Coronary artery (tissue), 2 donors: Measurements from ENCODE around the gene IFNGR2.

Experiments
- DNase-seq: peaks from one replicate; pipeline ENCODE4 v3.0.0-alpha.2; 2017; ENCODE audit warnings: low spot score
- H3K27ac ChIP-seq, 2 donors: fragments of 200-600 bp; sonication (generic); one replicate each; pipeline ENCODE4 v1.5.1; 2016 to 2019
- H3K4me3 ChIP-seq: fragments of 200-600 bp; sonication (generic); 2 replicates; pipeline ENCODE4 v1.5.1; 2016; ENCODE audit warnings: mild to moderate bottlenecking, moderate library complexity
- TF ChIP-seq, protein P1 (sequence below): fragments of 200-600 bp; sonication (generic); IDR thresholded peaks from one replicate; pipeline ENCODE4 v1.5.1; 2019; ENCODE audit warnings: antibody characterized with exemption

The IFNGR2 gene

DNA sequence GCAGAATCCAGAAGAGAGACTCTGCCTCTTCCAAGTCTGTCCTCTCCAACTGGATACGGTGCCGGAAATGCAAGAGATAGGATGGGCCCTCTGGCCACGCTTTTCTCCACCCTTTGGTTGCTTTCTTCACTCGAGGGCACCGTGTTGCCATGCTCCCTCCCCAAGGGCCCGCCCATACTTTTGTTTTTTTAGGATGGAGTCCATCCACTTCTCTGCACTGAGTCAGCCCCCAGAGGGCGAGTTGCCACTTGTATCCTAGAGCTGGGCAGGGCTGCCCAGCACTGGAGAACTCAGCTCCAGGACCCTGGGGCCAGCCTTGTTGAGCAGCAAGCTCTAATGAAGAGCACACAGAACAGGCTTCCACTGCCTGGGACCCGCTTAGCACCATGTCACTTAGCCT is 25.5 kb downstream of the IFNGR2 start:
- TF ChIP-seq, protein P1, sequence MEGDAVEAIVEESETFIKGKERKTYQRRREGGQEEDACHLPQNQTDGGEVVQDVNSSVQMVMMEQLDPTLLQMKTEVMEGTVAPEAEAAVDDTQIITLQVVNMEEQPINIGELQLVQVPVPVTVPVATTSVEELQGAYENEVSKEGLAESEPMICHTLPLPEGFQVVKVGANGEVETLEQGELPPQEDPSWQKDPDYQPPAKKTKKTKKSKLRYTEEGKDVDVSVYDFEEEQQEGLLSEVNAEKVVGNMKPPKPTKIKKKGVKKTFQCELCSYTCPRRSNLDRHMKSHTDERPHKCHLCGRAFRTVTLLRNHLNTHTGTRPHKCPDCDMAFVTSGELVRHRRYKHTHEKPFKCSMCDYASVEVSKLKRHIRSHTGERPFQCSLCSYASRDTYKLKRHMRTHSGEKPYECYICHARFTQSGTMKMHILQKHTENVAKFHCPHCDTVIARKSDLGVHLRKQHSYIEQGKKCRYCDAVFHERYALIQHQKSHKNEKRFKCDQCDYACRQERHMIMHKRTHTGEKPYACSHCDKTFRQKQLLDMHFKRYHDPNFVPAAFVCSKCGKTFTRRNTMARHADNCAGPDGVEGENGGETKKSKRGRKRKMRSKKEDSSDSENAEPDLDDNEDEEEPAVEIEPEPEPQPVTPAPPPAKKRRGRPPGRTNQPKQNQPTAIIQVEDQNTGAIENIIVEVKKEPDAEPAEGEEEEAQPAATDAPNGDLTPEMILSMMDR = no peak
- DNase-seq = no peak
- no peak overlapping the region for H3K4me3 ChIP-seq
- peak overlapping the region in 1 of 2 donors; percentile 49 for H3K27ac ChIP-seq

DNA sequence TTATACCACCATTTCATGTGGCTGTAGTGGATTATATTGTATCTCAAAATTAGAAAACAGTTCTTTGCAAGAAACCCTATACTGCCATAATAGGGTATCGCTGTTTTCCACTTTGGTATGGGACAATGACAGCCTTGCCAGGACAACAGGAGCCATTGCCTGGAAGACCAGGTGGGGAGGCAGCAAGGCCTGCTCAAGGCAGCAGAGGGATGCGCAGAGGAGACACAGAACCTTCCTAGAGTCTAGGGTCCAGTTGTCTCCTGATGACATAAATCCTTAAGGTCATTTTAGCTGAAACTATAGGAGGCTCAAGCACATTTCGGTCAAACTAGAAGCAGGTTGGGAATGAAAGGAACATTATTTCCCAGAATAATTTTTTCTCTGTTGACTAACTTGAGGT is 27.6 kb downstream of the IFNGR2 start:
- no peak overlapping the region for H3K27ac ChIP-seq

DNA sequence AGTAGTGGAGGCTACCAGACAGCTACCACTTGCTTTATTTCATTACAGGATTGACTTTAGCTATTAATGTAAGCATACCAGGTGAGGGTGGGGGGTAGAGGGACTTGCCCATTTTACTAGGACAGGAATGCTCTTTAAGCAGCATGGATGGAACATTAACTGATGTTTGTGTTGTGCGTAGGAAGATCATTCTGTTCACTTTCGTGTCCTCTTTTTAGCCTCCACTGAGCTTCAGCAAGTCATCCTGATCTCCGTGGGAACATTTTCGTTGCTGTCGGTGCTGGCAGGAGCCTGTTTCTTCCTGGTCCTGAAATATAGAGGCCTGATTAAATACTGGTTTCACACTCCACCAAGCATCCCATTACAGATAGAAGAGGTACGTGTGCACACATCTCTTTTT is 29.3 kb downstream of the IFNGR2 start:
- H3K4me3 ChIP-seq = no peak overlapping the region
- DNase-seq = no peak
- TF ChIP-seq, protein P1 = no peak
- peak overlapping the region in 1 of 2 donors; percentile 37 for H3K27ac ChIP-seq

More for the DNA sequence above, 27.6 kb downstream of the IFNGR2 start:
- TF ChIP-seq, protein P1 = no peak
- no peak overlapping the region for H3K4me3 ChIP-seq
- DNase-seq = no peak

DNA sequence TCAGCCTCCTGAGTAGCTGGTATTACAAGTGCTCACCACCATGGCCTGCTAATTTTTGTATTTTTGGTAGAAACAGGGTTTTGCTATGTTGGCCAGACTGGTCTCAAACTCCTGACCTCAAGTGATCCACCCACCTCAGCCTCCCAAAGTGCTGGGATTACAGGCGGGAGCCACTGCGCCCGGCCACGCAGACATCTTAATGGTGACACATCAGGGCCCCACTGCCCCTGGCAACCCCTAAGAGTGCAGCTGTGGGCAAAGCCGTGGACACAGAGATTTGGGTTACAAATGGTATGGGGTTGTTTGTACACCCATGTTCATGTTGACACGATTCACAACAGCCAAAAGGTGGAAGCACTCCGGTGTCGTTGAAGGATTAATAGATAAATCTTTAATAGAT is 29.8 kb downstream of the IFNGR2 start:
- no peak for DNase-seq
- TF ChIP-seq, protein P1 = no peak
- Histone ChIP-seq H3K27ac (peak overlapping the region; percentile 90 to 92), H3K4me3 (no peak overlapping the region)

DNA sequence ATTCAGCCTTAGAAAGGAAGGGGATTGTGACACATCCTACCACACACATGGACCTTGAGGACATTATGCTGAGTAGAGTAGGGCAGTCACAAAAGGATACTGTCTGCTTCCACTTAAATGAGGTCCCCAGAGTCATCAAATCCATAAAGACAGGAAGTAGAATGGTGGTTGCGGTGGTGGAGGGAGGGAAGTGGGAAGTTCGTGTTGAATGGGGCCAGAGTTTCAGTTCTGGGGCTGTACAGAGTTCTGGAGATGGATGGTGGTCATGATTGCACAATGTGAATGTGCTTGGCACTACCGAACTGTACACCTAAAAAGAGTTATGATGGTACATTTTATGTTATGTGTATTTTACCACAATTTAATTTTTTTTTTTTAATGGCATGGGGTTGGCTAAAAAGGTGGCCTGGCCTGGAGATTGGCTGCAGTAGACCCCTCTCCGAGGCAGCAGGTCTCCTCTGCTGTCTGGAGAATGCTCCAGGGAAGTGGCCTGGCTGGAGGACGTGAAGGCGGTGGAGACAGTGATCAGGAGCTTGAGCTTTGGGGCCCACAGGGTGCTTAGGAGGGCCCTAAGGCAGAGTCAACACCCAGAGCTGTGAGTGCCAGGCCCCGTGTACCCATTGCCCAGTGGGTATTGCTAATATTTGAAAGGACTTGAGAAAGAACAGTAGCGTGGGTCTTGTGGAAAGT is 30.4 kb downstream of the IFNGR2 start:
- H3K4me3 ChIP-seq = no peak overlapping the region
- TF ChIP-seq, protein P1 = no peak
- H3K27ac ChIP-seq = peak overlapping the region; percentile 90 to 92
- DNase-seq = no peak

DNA sequence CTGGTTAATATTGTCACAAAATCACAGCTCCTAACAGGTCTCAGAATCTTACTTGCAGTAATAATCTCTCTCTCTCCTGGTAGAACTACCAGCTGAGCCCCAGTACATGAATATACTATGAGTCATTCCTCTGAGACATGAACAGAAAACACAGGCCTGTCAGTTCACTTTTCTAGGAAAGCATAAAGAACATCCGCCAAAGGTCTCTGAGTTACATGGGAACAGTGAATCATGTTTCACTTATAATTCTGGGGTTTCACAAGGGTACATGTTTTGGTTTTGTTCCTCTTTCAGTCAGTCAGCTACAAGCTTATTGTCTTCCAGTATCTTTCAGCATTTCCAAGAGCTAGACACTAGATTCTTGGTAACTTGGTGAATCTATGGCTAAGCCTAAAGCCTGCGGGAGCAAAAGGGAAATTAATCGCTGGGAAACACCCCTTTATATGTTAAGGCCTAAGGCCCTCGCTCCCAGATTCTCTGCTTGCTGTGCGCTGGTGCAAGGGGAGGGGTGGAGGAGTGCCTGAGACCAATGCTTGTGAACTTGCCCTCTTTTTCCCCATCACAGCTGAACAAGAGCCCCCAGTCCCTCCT is 31.7 kb downstream of the IFNGR2 start:
- Histone ChIP-seq H3K27ac (peak overlapping the region; percentile 90 to 92), H3K4me3 (peak overlapping the region; percentile 9)
- TF ChIP-seq, protein P1 = no peak
- no peak for DNase-seq

DNA sequence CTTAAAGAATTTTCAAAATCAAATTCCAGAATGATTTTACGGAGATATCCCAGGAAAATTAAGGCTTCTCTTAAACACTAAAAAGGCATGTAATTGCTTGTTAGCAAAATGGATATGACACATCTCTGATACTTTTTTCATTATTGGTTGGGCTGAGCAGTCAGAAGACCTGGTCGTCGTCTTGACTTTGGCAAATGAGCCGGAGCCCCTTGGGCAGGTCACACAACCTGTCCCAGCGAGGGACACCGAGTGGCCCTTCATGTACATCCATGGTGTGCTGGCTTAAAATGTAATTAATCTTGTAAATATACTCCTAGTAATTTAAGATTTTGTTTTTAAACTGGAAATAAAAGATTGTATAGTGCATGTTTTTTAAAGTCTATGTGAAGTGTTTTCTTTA is 33.9 kb downstream of the IFNGR2 start:
- Histone ChIP-seq H3K27ac (no peak overlapping the region), H3K4me3 (no peak overlapping the region)
- no peak for DNase-seq
- TF ChIP-seq, protein P1 = no peak
